ENCODE data around the gene CD200.

Gene CD200

DNA sequence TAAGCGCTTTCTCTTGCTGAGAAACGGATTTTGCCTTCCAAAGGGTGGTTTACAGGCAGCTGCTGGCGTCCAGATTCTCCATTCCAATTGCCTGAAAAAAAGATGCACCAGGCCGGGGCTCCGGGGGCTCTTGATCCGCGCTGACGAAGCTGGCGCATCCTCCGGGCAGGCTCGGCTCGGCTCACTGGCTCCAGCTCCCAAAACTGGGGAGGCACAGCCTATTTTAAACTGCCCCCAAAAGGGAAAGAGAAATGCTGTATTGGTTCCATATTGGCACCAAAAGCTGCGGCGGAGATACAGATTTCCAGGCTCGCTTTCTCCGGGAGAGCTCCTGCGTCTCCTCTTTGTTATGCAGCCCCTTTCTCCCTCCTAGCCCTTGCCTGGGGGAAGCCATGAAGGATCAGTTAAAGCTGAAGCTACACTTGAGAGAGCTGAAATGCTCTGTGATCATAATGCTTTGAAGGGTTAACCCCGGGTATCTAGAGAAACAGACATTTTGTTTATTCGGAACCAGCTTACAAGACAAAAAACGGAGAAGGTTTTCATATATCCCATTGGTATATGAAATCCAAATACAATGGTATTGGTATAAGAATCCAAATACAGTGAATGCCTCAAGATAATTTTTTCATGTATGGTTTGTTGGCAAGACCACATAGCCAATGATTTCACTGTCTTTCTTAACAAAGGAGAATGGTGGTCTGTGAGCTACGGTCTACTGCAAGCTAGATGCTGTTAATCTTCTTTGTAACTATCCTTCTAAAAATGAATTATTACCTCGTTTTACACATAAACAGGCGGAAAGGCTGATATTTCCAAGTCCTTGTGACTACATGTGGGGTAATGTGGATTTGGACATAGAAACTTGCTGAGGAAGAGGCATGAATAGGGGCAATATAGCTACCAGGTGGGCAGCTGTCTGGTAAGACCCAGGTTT is 693 bp downstream of the CD200 start:
- DNase-seq (ENCODE audit: low read depth): no peak

DNA sequence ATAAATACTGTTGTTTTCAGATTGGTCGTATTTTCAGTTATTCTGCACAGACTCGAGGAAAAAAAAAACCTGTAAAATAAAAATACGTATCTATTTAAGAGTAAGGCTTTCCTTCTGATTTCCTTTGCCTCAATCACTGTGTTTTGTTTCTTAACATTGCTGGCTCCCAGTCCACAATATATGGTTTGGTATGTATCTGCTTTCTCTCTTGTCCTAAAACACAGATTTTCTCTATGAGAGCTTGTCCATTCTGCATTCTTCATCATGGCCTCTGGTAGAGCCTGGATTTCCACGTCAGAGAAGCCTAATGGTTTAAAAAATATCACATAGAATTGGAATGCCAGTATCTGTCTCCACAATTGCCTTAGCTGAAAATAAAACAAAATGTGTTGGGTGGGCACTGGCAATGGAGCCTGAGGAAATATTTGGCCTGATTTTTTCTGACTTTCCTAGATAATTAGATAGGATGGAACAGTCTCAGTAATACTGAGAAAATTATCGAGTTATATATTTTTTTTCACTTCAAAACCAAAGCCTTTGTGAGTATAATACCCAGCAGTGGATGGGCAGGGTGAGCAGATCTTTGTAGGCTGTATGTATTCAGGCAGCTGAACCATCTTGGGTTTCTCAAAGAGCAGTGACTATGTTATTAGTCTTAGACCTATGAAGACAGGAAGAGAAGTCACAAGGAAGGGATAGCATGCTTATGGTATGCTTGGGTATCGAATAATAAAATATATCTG is 1.9 kb downstream of the CD200 start:
- DNase-seq (ENCODE audit: low read depth): no peak

DNA sequence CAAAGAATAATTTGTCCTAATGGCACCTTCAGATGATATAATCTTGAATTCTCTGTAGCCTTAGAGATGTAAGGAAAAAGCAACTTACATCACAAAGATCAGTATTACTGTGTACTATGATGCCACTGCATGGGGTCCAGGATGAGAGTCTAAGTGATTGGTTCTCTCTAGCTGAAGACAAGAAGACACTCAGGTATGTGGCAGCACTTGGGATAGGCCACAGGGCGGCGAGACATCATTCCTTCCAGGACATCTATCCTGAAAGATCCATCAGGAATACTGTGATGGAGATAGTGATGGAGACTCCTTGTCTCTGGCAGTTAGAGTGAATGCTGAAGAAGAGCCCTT is 2.5 kb downstream of the CD200 start:
- DNase-seq (ENCODE audit: low read depth): no peak

DNA sequence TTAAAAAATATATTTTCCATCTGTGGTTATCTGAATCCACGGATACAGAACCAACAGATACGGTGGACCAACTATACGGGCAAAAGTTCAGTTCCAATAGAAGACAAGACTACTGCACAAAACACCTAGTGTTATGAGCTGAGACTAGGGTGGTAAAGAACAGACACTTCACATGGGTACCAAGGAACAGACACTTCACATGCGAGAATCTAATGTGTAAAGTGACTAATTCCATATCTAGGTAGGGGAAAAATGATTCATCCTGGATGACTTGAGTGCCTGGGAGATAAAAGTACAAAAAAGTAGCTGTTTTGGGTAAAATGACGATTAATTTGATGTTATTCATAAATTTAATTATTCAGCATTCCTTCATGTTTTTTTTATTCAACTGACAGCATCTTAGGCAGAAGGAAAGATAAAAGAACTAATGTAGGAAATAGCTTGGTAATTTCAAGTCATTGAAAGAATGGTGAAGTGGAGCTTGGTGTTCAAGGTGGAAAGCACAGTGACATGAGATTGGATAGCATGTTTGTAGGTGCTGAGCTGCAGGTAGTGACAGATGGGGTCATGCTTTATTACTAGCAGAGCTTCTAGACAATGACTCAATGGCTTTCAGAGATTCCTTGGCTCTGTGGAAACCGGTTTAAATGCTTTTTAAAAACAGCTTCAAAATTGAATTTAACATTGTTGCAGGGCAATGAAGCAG is 5.2 kb downstream of the CD200 start:
- DNase-seq (ENCODE audit: low read depth): no peak

DNA sequence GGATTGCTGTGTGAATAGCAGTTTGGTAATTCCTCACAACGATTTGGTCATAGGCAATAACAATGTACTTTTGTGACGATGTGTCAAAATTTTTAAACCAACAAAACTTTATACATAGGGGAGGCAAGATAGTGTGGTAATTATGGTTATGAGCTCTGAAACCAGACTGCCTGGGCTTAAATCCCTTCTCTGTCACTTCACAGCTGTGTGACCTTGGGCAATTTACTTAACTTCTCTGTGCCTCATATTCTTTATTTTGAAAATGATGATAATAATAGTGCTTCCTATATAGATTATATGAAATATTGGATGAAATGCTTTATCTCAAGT is 5.7 kb downstream of the CD200 start:
- DNase-seq (ENCODE audit: low read depth): no peak

DNA sequence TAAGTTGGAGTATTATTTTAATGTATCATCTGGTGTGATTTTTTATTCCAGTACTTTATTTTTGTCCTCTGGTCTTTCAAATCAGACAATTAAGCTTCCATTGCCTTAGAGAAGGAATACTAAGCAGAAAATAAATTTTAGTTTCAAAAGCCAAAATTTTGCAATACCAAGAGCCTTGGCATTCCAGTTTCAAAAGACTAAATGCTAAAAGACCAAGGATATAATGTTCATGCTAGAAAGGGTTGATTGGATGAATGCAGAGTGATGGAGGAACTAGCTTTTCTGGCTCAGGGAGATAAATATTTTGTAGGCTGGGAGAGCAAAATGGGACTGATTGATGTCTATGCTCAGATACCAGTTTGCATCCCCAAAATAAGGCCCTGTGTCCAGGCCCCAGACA is 6.2 kb downstream of the CD200 start:
- no peak for DNase-seq (ENCODE audit: low read depth)

DNA sequence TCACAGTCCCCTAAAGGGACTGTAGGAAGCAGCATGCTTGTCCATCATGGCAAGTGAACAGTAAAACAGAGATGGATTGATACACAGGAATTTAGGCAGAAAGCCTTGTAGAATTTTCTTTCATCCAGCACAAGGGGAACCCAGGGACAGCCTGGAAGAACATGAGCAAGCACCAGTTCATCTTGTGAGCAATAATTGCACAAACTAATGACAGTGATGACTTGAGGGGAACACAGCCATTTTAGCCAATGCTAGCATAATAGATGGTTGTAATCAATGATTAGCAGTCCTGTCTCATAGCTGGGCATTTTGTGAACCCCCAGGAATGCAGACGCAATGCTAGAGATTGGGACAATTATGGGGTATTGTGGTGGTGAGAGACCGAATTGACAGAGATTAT is 6.7 kb downstream of the CD200 start:
- no peak for DNase-seq (ENCODE audit: low read depth)

DNA sequence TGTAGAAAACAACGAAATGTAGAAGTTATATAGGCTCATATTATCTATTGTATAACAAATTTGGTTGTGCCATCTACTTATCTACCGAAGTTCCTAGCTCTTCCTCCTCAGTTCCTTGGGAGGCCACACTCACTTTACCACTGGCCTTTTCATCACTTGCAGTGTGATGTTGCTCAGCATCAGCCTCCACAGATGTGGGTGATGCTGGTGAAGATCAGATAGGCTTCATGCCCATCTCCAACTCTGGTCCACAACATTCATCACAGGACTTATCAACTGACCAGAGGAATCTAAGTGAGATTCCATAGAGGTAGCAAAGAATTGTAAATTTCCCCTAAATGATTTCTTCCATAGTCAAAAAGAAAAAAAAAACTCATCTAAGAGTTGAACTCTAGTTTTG is 8.4 kb downstream of the CD200 start:
- DNase-seq (ENCODE audit: low read depth): no peak

DNA sequence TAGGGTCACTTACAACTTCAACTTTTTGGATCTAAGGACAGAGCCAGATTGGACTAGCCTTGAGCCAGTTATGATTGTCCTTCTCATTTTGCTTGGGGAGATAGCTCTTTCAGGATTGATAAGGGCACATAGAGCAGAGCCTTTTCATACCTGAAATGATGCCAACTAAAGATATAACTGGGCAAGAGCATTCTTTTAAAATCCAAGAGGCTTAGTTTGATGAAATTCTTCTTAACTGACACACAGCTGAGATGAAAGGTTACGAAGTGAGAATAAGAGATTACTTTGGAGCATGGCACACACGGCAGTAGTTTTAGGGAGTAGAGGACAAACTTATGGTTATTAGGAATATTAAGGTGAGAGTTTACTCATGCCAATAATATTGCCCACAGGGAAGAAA is 12.7 kb downstream of the CD200 start:
- no peak for DNase-seq (ENCODE audit: low read depth)

DNA sequence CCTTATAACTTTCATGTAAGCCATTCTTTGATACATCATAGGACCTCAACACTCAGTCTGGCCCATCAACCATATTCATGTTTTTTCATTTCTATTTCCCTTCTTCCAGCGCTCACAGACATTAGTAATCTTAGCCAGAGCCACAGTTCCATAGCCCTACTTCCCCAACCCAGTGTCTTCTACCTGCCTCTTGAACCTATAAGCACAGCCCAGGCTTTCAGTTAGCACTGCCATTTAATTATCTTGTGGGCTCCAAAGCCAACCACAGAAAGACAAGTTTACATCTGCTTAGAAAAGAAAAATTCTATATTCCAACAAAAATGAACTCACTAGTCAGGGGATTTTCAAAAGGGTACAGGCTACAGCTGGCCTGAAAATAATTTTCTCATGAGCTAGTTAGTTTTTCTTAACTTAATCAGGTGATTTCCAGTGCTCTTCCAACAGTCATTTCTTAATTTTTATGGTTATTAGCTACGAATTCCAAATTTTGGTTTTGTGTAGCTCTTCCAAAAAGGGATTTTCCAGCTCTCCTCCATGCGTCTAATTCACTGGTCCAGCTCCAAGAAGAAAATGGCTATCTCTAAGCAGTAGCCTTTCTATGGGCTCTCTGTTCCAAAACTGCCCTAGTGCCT is 13.7 kb downstream of the CD200 start:
- no peak for DNase-seq (ENCODE audit: low read depth)

DNA sequence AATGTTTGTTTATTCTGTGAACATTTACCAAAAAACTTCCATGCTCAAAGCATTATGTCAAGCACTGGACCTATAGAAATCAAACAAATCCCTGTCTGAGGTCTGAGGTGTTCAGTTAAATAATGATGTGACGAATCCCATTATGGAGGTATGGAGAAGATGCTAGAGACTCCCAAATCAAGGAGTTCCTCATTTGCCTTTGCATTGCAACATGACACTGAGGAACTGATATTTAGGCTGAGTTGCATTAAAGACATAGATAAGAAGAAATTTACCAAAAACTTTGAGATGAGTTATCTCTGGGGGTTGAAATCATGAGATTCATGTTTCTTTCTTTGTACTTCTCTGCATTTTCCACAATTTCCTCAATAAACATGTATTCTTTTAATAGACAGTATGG is 16.0 kb downstream of the CD200 start:
- no peak for DNase-seq (ENCODE audit: low read depth)

DNA sequence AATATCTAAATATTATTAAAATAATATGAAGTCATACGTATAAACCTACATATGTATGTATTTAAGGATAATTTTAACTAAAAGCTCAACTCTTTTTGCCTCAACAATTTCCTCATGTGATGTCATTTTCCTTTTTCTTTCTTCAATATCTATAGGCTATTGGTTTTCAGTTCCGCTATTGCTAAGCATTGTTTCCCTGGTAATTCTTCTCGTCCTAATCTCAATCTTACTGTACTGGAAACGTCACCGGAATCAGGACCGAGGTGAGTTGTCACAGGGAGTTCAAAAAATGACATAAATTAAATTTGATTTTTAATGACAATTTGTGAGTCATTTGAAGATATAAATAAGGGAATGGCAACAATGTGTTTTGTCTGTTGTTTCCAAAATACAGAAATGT is 16.6 kb downstream of the CD200 start:
- no peak for DNase-seq (ENCODE audit: low read depth)

DNA sequence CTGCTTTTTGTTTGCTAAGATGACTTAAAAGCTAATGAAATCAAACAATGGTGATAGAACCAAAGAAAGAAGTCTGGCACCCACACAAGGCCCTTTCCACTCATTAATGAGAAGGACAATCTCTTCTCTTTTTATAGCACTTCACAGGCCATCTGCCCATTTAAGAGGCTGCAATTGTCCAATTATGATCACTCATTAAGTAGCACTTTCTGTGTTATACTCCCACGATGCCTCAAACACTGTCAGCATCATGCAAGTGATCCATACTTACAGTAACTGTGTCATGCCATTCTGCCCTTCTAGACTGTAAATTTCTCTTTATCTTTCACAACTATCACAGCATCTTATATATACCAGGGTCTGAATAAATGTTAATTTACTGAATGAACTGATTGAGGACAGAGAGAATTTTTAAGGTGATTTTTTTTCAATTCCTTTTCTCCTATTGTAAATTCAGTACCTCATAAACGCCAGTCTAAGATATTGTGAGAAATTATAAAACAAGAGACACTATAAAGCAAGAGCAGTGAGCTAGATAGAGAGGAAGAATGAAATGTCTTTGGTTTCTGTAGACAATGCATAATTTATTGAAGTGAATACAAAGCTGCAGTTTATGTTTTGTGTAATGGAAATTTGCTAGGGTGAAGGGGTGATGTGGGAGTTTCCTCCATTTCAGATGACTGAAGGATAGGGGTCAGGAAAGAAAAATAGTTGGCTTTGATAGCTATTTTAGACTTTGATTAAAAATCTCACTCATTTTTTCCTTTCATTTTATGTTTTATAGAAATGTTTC is 17.3 kb downstream of the CD200 start:
- DNase-seq (ENCODE audit: low read depth): no peak

DNA sequence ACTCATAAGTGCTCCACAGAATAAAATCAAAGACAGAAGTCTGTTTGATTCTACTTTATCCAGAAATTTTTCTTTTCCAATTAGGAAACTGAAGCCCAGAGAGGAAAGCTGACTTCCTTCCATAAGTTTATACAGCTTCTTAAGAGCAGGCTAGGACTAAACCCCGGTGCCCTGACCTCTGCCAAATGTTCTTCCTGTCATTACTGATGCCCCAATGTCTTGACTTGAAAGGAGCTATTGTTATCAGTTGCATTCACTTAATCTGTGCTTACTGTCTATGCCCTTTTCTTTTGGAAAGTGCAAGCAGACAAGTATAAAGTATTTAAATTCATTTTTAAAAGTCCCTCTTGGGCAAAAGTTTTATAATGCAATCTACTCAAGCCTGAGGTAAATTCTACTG is 18.1 kb downstream of the CD200 start:
- no peak for DNase-seq (ENCODE audit: low read depth)

DNA sequence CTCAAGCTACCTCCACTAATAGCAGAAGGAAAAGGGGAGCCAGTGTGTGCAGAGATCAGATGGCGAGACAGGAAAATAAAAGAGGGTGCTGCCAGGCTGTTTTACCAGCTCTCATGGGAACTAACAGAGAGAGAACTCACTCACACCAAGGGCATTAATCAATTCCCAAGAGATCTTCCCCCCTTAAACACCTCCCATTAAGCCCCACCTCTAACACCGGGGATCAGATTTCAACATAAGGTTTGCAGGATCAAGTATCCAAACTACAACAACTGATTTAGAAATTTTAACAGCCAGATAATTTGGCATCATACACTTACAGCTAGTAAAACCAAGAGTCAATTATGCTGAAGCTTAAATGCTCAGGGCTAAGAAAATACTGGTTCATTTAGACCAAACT is 18.9 kb downstream of the CD200 start:
- no peak for DNase-seq (ENCODE audit: low read depth)

DNA sequence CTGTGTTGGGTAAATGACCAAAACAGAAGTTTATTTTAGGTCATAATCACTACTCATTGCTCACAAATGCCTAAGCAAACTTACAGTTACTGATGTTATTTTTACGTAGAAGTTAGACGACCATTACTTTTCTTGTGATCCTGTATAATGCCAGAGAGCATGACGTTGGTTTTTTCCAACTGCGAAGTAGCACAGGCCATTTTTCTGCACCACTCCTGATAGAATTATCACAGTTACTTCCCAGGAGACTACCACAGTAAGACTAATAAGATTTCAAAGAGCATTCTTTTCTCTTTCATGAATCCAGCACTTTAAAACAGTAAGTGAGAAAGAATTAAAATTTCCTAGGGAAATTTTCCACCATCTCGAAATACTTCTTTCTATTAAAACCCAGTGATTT is 19.8 kb downstream of the CD200 start:
- DNase-seq (ENCODE audit: low read depth): no peak

DNA sequence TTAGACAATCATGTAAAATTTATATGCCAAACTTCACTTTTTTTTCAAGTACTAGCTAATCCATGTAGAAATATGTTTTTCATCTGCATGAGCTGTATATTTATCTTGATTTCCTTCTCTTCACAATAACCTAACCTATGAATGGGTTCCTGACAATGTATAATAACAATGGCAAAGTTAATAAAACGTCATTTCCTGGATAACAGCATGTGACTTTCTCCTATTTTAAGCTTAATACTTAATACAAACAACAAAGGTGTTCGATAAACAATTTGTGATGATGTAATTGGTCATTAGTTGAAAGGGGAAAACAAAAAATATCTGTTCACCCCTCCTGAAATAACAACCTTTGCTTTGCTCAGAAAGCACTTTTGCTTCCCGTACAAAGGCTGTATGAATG is 20.4 kb downstream of the CD200 start:
- DNase-seq (ENCODE audit: low read depth): no peak

DNA sequence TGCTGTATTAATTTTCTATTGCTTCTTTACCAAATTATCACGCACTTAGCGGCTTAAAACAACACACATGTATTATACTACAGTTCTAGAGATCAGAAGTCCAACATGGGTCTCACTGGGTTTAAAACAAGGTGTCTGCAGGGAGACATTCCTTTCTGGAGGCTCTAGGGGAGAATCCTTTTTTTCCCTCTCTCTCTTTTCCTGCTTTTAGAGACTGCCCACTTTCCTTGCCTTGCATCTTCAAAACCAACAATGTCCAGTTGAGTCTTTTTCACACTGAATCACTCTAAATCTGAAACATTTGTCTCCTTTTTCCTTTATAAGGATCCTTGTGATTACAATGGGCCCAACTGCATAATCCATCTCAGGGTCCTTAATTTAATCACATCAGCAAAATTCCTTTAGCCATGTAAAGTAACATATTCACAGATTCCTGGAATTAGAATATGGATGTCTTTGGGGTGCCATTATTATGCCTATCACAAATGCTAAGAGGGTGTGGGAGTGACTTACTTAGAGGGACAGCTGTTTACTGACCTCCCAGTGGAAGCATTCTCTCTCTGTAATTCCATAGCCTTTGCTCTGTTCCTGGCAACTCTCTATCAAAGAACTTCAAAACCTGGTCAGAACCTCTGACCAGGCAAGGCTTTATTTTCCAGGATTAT is 21.8 kb downstream of the CD200 start:
- DNase-seq (ENCODE audit: low read depth): no peak

DNA sequence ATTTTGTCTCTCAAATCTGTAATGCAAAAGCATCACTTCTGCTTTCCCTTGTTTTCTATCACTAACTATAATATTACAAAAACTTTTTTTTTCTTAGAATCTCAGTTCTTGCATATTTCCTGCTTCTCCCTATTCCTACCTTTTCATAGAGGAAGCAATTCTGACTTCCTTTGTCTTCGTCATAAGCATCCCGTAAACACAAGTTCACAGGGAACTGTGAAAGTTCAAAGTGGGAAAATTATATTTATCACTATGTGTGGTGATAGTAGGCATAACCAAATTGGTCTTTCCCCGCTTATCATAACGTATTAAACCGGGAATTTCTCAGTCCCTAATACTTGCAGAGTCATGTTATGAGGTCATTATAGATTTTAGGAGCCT is 22.3 kb downstream of the CD200 start:
- DNase-seq (ENCODE audit: low read depth): no peak

DNA sequence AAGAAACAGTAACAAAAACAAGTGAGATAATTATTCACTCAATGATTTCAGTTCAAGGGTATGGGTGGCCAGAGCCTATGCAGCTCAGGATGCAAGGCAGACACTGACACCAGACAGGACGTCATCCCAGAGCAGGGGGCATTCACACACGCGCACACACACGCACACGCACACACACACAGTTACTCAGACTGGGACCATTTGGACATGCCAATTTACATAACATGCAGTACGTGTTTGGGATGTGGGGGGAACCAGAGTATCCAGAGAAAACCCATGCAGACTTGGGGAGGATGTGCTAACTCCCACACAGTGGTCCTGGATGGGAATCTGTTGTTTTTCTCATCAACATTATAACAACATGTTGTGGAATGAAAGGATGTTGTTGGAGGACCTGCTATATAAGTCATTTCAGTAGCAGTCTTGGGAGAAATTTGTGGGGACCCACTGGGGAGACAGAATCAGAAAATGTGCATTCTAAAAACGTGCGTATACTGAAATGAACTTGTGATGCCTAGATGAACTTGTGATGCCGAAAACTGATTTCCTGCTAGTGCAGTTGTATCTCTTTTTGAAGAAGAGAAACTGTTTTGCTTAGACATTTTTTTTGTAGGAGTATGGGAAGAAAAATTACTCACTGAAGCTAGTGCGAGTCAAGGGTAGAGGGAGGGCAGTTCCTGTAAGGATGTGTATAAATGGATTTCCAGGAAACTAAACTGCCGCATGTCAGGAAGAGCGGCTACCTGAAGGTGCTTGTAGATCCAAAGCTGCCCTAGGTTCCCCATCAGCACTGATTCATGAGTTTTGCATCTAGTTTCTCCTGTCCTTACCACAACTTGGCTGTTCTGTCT is 25.2 kb downstream of the CD200 start:
- no peak for DNase-seq (ENCODE audit: low read depth)

Measured in fibroblast of gingiva (primary cell).